Measurements from ENCODE around the gene ARID3B. TPM values are rescaled to one million over a fixed set of nuclear protein-coding genes. Genes with fewer than 3 reads are reported as not detected.

ARID3B gene
- total and polyA plus RNA-seq, 4 donors = 6.6 to 10.5 (median 10.2) TPM

- Histone ChIP-seq H3K36me3 (ENCODE audit: control insufficient read depth in 4 of 4, insufficient read depth in 4 of 4, low read length in 4 of 4) (no peaks in the 10 kb centered on the region), H3K4me3 (no peak overlapping the region), H3K9ac (ENCODE audit: insufficient read depth in 1 of 2, low read length in 2 of 2) (no peak overlapping the region), H3K4me1 (ENCODE audit: control insufficient read depth in 5 of 5, insufficient read depth in 5 of 5, low read length in 5 of 5) (peaks cover 8 to 50% (median 22%) of the 10 kb centered on the region in 5 donors), H3K27me3 (ENCODE audit: control insufficient read depth in 3 of 3, insufficient read depth in 3 of 3, low read length in 2 of 3) (peaks cover 0 to 9% (median 3%) of the 10 kb centered on the region in 3 donors), H3K27ac (ENCODE audit: low read depth in 1 of 2, low read length in 1 of 2) (no peak overlapping the region), H3K9me3 (ENCODE audit: control insufficient read depth in 4 of 4, insufficient read depth in 3 of 4, low read length in 3 of 4) (no peaks in the 10 kb centered on the region)
- no peak for TF ChIP-seq CTCF (IDR thresholded peaks at IDR 0.05; ENCODE audit: control extremely low read depth, extremely low read depth)
- ATAC-seq (ENCODE audit: insufficient read depth, low FRiP score) (no peak), DNase-seq (no peak)
These were observed 4.1 kb downstream of the ARID3B start for GRCh38 chr15:74545086-74545485.

- Histone ChIP-seq H3K9me3 (ENCODE audit: control insufficient read depth in 4 of 4, insufficient read depth in 3 of 4, low read length in 3 of 4) (no peaks in the 10 kb centered on the region), H3K27me3 (ENCODE audit: control insufficient read depth in 3 of 3, insufficient read depth in 3 of 3, low read length in 2 of 3) (peaks cover 0 to 9% (median 3%) of the 10 kb centered on the region in 3 donors), H3K4me1 (ENCODE audit: control insufficient read depth in 5 of 5, insufficient read depth in 5 of 5, low read length in 5 of 5) (peaks cover 6 to 47% (median 20%) of the 10 kb centered on the region in 5 donors), H3K36me3 (ENCODE audit: control insufficient read depth in 4 of 4, insufficient read depth in 4 of 4, low read length in 4 of 4) (peaks cover 0 to 5% (median 2%) of the 10 kb centered on the region in 4 donors), H3K27ac (ENCODE audit: low read depth in 1 of 2, low read length in 1 of 2) (peak overlapping the region in 1 of 2 donors; percentile 52), H3K9ac (ENCODE audit: insufficient read depth in 1 of 2, low read length in 2 of 2) (no peak overlapping the region), H3K4me3 (peak overlapping the region; percentile 25)
- DNase-seq (peak; percentile 99 to 100 (median 100)), ATAC-seq (ENCODE audit: insufficient read depth, low FRiP score) (peak; percentile 89)
- WGBS, 2 donors = 1 to 2% methylated on average over 23 of the region's 23 CpGs
- no peak for TF ChIP-seq CTCF (IDR thresholded peaks at IDR 0.05; ENCODE audit: control extremely low read depth, extremely low read depth)
These were observed 5.0 kb downstream of the ARID3B start for GRCh38 chr15:74545776-74546656.

GRCh38 chr15:74547616-74548015 lies 6.6 kb downstream of the ARID3B start:
- Histone ChIP-seq H3K9ac (ENCODE audit: insufficient read depth in 1 of 2, low read length in 2 of 2) (no peak overlapping the region), H3K36me3 (ENCODE audit: control insufficient read depth in 4 of 4, insufficient read depth in 4 of 4, low read length in 4 of 4) (peaks cover 0 to 5% (median 4%) of the 10 kb centered on the region in 4 donors), H3K4me3 (no peak overlapping the region), H3K9me3 (ENCODE audit: control insufficient read depth in 4 of 4, insufficient read depth in 3 of 4, low read length in 3 of 4) (no peaks in the 10 kb centered on the region), H3K4me1 (ENCODE audit: control insufficient read depth in 5 of 5, insufficient read depth in 5 of 5, low read length in 5 of 5) (peaks cover 6 to 35% (median 15%) of the 10 kb centered on the region in 5 donors), H3K27ac (ENCODE audit: low read depth in 1 of 2, low read length in 1 of 2) (no peak overlapping the region), H3K27me3 (ENCODE audit: control insufficient read depth in 3 of 3, insufficient read depth in 3 of 3, low read length in 2 of 3) (peaks cover 0 to 4% (median under 1%) of the 10 kb centered on the region in 3 donors)
- no peak for ATAC-seq (ENCODE audit: insufficient read depth, low FRiP score)
- WGBS, 2 donors = 88% methylated on average over 3 of the region's 3 CpGs
- peak in 1 of 3 donors; percentile 31 for DNase-seq
- no peak for TF ChIP-seq CTCF (IDR thresholded peaks at IDR 0.05; ENCODE audit: control extremely low read depth, extremely low read depth)
